HepG2 (cell line): Measurements from ENCODE around the gene ACOXL. TPM values are rescaled to one million over a fixed set of nuclear protein-coding genes. Genes with fewer than 3 reads are reported as not detected.
"Not testable (repeated sequence)": the region's sequence is repeated elsewhere in the genome, so short reads cannot be mapped to it uniquely, and the experiment has no call there.

Source experiments
- ATAC-seq: fragments of 200-7000 bp; cut with Tn5 transposase; 3 replicates; pipeline ENCODE4 v1.9.1; 2020; ENCODE audit warnings: mild to moderate bottlenecking, moderate library complexity
- BruUV-seq: library from RNA; stranded (reverse); fragments of 400-500 nt; replicated peaks from 2 replicates; lab custom pipeline; 2021; lab: Mats Ljungman, UMichigan
- CTCF ChIA-PET: fragments of 300-600 bp; formaldehyde crosslinking; extraction: SDS; loops from one replicate; lab custom pipeline; 2021; ENCODE audit warnings: low total read pairs, inconsistent platforms, low intra/inter-chr PET ratio; lab: Yijun Ruan, JAX
- POLR2A ChIA-PET: fragments of 350-600 bp; sonication (Branson Sonifier 250); formaldehyde crosslinking; loops from one replicate; lab custom pipeline; 2020; ENCODE audit warnings: antibody characterized with exemption, inconsistent platforms; lab: Yijun Ruan, JAX
- DNase-seq: peaks from one replicate; pipeline ENCODE4 v3.0.0-alpha.2; 2015; ENCODE audit warnings: low spot score
- FAIRE-seq: peaks from 3 replicates; lab custom pipeline; 2011; peaks lifted over from hg19 to GRCh38; lab: Jason Lieb, UNC
- H2AFZ ChIP-seq: one replicate; pipeline ENCODE4 v1.6.1; 2011; ENCODE audit warnings: low read length, inconsistent platforms
- H3K27ac ChIP-seq: fragments of 300-600 bp; 3 replicates; pipeline ENCODE4 v1.8.0; 2011; ENCODE audit warnings: mixed run types, mild to moderate bottlenecking, mixed read lengths, low read length, inconsistent platforms; ENCODE audit not compliant: insufficient read depth; ENCODE audit errors: extremely low read length
- H3K27me3 ChIP-seq, 2 experiments: fragments of 200-600 bp in 1 of 2; 2 replicates in 1 of 2; 3 replicates in 1 of 2; pipeline versions ENCODE4 v1.6.0 to v1.8.0; 2011; ENCODE audit warnings: low read length in 2 of 2, mild to moderate bottlenecking in 2 of 2, moderate library complexity in 2 of 2, inconsistent platforms in 1 of 2; ENCODE audit not compliant: insufficient read depth in 2 of 2, control insufficient read depth in 1 of 2
- H3K36me3 ChIP-seq, 2 experiments: fragments of 200-600 bp in 1 of 2; replicated peaks in 1 of 2; 2 replicates in 1 of 2; 3 replicates in 1 of 2; pipeline versions ENCODE4 v1.5.1 to v1.8.0; 2011; ENCODE audit warnings: low read length in 2 of 2, inconsistent platforms in 1 of 2; ENCODE audit not compliant: insufficient read depth in 2 of 2, control insufficient read depth in 1 of 2
- H3K4me1 ChIP-seq: 2 replicates; pipeline ENCODE4 v1.5.1; 2012; ENCODE audit warnings: low read length, inconsistent platforms; ENCODE audit not compliant: insufficient read depth
- H3K4me2 ChIP-seq: 2 replicates; pipeline ENCODE4 v1.6.0; 2011; ENCODE audit warnings: low read depth, low read length, inconsistent platforms
- H3K4me3 ChIP-seq, 3 experiments: fragments of 200-600 bp in 1 of 3; sonication (generic), shearing (Covaris generic) in 1 of 3; replicated peaks in 1 of 3; 2 replicates each; pipeline ENCODE4 v1.5.1; 2011 to 2016; ENCODE audit warnings: low read length in 3 of 3, inconsistent platforms in 2 of 3, low read depth in 2 of 3, mild to moderate bottlenecking in 2 of 3, control low read depth in 1 of 3, mixed read lengths in 1 of 3; ENCODE audit not compliant: insufficient read depth in 1 of 3
- H3K79me2 ChIP-seq: one replicate; pipeline ENCODE4 v1.6.1; 2011; ENCODE audit warnings: low read length, inconsistent platforms; ENCODE audit not compliant: insufficient read depth
- H3K9ac ChIP-seq: 2 replicates; pipeline ENCODE4 v1.6.0; 2011; ENCODE audit warnings: mild to moderate bottlenecking, low read depth, low read length, inconsistent platforms; ENCODE audit not compliant: insufficient read depth
- H3K9me3 ChIP-seq: 2 replicates; pipeline ENCODE4 v1.5.1; 2012; ENCODE audit warnings: mild to moderate bottlenecking, low read length
- H4K20me1 ChIP-seq: 2 replicates; pipeline ENCODE4 v1.6.0; 2011; ENCODE audit warnings: inconsistent platforms, mild to moderate bottlenecking, low read length, moderate library complexity; ENCODE audit not compliant: insufficient read depth
- E2F2 ChIP-seq: sonication (generic); formaldehyde crosslinking; IDR thresholded peaks from 2 replicates; pipeline ENCODE4 v1.4.0; 2020; ENCODE audit warnings: missing genetic modification reagents, borderline replicate concordance
- ELF4 ChIP-seq: sonication (generic); formaldehyde crosslinking; IDR thresholded peaks from 2 replicates; pipeline ENCODE4 v1.5.0; 2020; ENCODE audit warnings: missing genetic modification reagents, mild to moderate bottlenecking, moderate library complexity, borderline replicate concordance
- MEIS2 ChIP-seq: sonication (generic); formaldehyde crosslinking; IDR thresholded peaks from 2 replicates; pipeline ENCODE4 v1.9.0; 2021; ENCODE audit warnings: mild to moderate bottlenecking, missing genetic modification reagents
- SRSF9 ChIP-seq: fragments of 200-400 bp; formaldehyde crosslinking; IDR thresholded peaks from 2 replicates; pipeline ENCODE4 v1.6.1; 2018; ENCODE audit warnings: borderline replicate concordance, mild to moderate bottlenecking, low read depth, low read length; ENCODE audit not compliant: insufficient read depth, poor library complexity, severe bottlenecking
- TARDBP ChIP-seq: sonication (generic); formaldehyde crosslinking; IDR thresholded peaks from 2 replicates; pipeline ENCODE4 v1.8.0; 2022; ENCODE audit warnings: mild to moderate bottlenecking, missing genetic modification reagents
- ZNF577 ChIP-seq: sonication (generic); formaldehyde crosslinking; IDR thresholded peaks from 2 replicates; pipeline ENCODE4 v1.4.0; 2020; ENCODE audit warnings: mild to moderate bottlenecking, low read depth, missing genetic modification reagents, borderline replicate concordance
- WGBS: methylation state at CpG from one replicate; pipeline ENCODE4 v1.1.6; 2017; ENCODE audit warnings: low lambda C conversion rate; 5-methylcytosine and 5-hydroxymethylcytosine counted together
- in situ Hi-C: cut with HindIII; loops from 2 replicates; pipeline ENCODE4 v1.10.0; 2017; ENCODE audit warnings: low pct_unique_long_range_greater_than_20kb; ENCODE audit not compliant: extremely low pct_ligation_motif_present
- intact Hi-C: fragments of 100-400 bp; cut with micrococcal nuclease; formaldehyde crosslinking; loops from one replicate; pipeline ENCODE4 v1.10.0; 2022; ENCODE audit not compliant: unreplicated experiment
- polyA plus RNA-seq, 8 experiments: library from polyadenylated mRNA; depleted of rRNA in 3 of 8; stranded (reverse) in 7 of 8; unstranded in 1 of 8; fragments of >200 nt; fragmentation: Illumina TruSeq in 4 of 8; extraction: Trizol in 4 of 8; gene quantifications; 2 replicates each; pipeline versions ENCODE4 v1.2.1 to v1.2.3, GENCODE V29; 2011 to 2016; ENCODE audit warnings: low read depth in 4 of 8, missing spikeins in 1 of 8, mixed read lengths in 1 of 8; ENCODE audit not compliant: insufficient read depth in 1 of 8
- total RNA-seq, 5 experiments: library from RNA; depleted of rRNA; stranded (reverse); fragments of >200 nt; fragmentation: Illumina TruSeq; extraction: Trizol; gene quantifications; 2 replicates each; pipeline ENCODE4 v1.2.3, GENCODE V29; 2016; ENCODE audit warnings: low read depth in 1 of 5
- TF ChIP-seq, protein P1 (sequence below): IDR thresholded peaks from 2 replicates; pipeline ENCODE4 v1.6.1; 2016; ENCODE audit warnings: low read depth, borderline replicate concordance

Gene ACOXL
- total and polyA plus RNA-seq, 2 of the 13 experiments (the other 11 are each of a cell fraction or from before 2014, with no cell fraction given): not detected

DNA sequence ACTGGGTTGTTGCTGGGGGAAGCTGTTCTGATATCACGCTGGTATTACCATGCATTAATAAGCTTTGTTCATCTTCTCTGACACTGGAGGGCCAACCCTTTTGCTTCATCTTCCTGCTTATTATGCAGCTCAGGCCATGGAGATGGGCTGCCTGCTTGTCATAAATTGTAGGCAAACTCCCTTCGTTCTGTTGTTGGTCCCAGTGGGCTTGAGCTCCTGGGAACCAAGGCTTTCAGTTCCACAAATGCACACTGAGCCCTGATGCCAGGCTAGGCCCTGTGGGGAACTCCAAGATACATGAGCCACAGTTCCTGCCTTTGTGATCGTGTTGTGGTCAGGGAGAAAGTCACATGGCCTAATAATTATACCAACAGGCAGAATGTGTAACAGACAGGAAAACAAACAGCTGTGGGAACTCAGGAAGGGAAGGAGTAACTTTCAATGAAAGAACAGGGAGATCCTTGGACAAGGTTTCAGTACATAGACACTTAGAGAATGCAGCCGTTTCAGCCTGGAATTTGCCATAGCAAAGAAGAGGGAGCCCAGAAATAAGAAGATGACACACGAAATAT is 339.3 kb downstream of the ACOXL start (continued):
- no peak for TF ChIP-seq SRSF9
- TF ChIP-seq, protein P1, sequence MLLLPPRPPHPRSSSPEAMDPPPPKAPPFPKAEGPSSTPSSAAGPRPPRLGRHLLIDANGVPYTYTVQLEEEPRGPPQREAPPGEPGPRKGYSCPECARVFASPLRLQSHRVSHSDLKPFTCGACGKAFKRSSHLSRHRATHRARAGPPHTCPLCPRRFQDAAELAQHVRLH: no peak
- TF ChIP-seq ELF4: no peak

DNA sequence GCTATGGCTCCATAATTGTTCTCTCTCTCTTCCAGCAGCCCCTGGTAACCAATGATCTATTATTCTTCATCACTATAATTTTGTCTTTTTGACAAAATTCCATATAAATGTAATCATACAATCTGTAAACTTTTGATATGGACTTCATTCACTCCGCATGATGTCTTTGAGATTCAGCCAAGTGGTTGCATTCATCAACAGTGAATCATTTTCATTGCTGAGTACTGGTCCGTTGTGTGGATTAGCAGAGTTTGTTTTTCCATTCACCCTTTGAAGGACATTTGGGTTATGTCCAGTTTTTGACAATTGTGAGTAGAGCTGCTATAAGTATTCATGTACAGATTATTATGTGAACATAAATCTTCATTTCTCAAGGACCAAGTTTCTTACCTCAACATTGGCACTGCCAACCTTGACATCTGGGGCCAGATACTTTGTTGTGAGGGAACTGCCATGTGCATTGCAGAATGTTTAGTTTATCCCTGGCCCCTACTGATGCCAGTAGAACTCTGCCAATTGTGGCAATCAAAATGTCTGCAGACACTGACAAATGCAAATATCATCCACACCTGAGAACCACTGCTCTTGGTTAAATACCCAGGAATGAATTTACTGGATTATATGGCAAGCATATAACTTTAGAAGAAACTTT is 340.0 kb downstream of the ACOXL start:
- POLR2A ChIA-PET: no interaction called here
- no peak for ATAC-seq
- H2AFZ ChIP-seq: no peak overlapping the region
- BruUV-seq: no TSS peak
- H3K4me1 ChIP-seq: no peaks in the 10 kb centered on the region
- no peak overlapping the region for H3K27ac ChIP-seq
- TF ChIP-seq E2F2 (CRISPR knock-in tag): no peak
- no peak for TF ChIP-seq ZNF577 (CRISPR knock-in tag)
- TF ChIP-seq TARDBP (CRISPR knock-in tag): no peak
- TF ChIP-seq MEIS2 (CRISPR knock-in tag): no peak
- TF ChIP-seq, all 625 proteins: peak for 0
- in situ Hi-C loops (no loop called here), intact Hi-C loops (no loop called here)
- Histone ChIP-seq H4K20me1 (no peaks in the 10 kb centered on the region), H3K4me2 (no peak overlapping the region), H3K79me2 (no peaks in the 10 kb centered on the region), H3K9ac (no peak overlapping the region), H3K36me3 (no peaks in the 10 kb centered on the region), H3K9me3 (peaks cover 15% of the 10 kb centered on the region; the same call in 1 of the 2 replicates), H3K27me3 (peaks cover 0 to 23% of the 10 kb centered on the region in 2 experiments; a peak in 1 of 5 replicates), H3K4me3 (no peak overlapping the region)
- FAIRE-seq (no peak), DNase-seq (no peak)
- WGBS: 17% methylated on average over 2 of the region's 2 CpGs
- CTCF ChIA-PET: no interaction called here

GRCh38 chr2:111082659-111083058 is 350.3 kb downstream of the ACOXL start:
- H3K4me3 ChIP-seq, H2AFZ ChIP-seq, POLR2A ChIA-PET, DNase-seq, H3K79me2 ChIP-seq, H3K9me3 ChIP-seq, BruUV-seq, H3K27ac ChIP-seq, in situ Hi-C loops, H3K4me1 ChIP-seq, FAIRE-seq, H3K36me3 ChIP-seq, H3K9ac ChIP-seq, intact Hi-C loops, H3K4me2 ChIP-seq, H4K20me1 ChIP-seq, CTCF ChIA-PET, ATAC-seq: not testable (repeated sequence)
- peaks cover 0 to 17% of the 10 kb centered on the region in 2 experiments; a peak in 3 of 5 replicates for H3K27me3 ChIP-seq
- WGBS: 0% methylated on average over 1 of the region's 1 CpG
